NCI-H2081 (cell line): ENCODE data around the gene FFAR3.
"Not testable (repeated sequence)": the region's sequence is repeated elsewhere in the genome, so short reads cannot be mapped to it uniquely, and the experiment has no call there.

Experiments used
- DNase-seq, 2 experiments: peaks; one replicate each; lab custom pipeline; 2025; lab: John Stamatoyannopoulos, UW

FFAR3 gene

DNA sequence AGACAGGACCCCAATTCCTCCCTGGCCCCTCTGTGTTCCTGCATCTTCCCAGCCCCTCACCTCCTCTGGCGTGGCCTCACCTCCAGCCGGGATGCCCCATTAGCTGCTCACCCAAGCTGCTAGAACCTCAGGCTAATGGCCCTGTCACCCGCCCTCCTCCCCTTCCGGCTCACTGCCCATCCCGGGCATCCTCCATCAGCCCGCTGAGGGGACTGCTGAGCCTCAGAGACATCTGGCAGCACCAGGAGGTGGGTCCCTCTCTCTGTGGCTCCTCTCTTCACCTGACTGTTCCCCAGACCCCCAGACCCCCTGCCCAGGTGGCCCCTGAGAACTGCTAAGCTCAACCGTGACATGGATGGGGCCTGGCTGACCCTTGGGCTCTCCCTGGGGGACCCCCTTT, 7.7 kb upstream of the FFAR3 start:
- DNase-seq: no peak

DNA sequence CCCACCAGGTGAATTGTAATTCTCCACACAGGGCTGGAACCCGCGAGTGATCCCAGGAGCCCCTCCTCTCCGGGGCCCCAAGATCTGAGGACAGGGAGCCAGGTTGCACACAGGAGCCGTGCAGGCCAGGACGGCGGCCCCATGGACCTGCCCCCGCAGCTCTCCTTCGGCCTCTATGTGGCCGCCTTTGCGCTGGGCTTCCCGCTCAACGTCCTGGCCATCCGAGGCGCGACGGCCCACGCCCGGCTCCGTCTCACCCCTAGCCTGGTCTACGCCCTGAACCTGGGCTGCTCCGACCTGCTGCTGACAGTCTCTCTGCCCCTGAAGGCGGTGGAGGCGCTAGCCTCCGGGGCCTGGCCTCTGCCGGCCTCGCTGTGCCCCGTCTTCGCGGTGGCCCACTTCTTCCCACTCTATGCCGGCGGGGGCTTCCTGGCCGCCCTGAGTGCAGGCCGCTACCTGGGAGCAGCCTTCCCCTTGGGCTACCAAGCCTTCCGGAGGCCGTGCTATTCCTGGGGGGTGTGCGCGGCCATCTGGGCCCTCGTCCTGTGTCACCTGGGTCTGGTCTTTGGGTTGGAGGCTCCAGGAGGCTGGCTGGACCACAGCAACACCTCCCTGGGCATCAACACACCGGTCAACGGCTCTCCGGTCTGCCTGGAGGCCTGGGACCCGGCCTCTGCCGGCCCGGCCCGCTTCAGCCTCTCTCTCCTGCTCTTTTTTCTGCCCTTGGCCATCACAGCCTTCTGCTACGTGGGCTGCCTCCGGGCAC, 6.7 kb upstream of the FFAR3 start:
- no peak for DNase-seq

DNA sequence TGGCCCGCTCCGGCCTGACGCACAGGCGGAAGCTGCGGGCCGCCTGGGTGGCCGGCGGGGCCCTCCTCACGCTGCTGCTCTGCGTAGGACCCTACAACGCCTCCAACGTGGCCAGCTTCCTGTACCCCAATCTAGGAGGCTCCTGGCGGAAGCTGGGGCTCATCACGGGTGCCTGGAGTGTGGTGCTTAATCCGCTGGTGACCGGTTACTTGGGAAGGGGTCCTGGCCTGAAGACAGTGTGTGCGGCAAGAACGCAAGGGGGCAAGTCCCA, 6.1 kb upstream of the FFAR3 start:
- no peak for DNase-seq

DNA sequence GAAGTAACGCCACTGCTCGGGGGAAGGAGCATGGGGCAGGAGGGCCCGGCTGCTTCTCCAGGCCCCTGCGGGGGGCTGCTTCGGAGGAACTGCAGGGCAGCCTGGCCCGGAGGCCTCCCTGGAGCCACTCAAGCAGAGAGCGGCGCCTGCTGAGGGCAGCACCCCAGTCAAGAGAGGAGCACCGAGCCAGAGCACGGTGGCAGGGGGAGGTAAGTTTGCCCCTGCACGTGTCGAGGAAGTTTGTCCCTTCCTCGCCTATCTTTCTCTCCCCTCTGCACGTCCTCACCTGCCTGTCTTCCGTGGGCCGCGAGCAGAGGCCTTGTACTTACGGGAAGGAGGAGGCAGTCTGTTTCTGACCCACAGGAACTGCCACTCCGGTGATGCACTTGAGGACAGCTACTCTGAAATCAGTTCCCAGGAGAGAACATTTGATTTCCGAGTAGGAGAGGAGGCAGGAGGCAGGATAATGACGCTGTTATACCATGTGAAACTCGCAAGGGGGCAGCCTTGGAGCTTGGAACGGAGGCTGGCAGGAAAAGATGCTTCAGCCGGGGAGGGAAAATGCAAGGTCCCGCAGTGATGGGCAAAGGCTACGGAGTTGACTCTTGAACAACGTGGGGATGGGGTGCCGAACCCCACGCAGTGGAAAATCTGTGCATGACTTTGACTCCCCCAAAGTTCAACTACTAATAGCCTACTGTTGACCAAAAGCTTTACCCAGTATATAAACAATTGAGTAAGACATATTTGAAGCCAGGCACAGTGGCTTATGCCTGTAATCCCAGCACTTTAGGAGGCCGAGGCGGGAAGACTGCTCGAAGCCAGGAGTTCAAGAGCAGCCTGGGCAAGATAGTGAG, 5.6 kb upstream of the FFAR3 start:
- DNase-seq: peak; percentile 44 to 67

DNA sequence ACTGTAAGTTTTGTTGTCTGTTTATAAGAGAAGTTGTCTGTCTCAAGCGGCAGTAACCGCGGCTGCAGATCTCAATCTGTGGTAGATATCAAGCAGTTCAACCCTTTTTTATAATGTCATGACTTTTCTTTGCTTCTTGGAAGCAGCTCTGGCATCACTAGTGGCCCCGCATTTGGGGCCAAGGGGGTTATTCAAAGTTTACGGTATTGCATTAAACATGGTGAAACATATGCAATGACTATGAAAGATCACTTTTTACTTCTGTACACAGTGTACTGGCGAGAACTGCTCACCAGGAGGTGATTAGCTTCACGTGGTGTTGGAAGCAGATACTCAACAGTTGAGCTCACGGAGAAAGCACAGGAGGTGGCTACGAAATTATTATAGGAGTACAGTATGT, 4.6 kb upstream of the FFAR3 start:
- no peak for DNase-seq

DNA sequence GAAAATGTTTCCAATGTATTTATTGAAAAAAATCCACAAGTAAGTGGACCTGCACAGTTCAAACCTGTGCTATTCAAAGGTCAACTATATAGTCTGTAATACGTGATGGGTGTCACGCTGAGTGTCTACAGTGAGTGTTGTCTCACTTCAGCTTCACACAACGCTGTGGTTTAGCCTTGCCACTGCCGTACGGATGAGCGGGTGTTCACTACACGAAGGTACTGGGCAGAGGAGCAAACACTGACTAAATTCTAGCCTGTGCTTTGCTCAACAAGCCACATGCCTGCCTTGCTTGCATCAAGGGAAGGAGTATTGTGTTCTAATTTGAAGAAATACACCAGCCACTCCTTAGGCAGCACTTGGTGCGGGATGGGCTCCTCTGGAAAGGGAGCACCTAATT, 3.4 kb upstream of the FFAR3 start:
- no peak for DNase-seq

DNA sequence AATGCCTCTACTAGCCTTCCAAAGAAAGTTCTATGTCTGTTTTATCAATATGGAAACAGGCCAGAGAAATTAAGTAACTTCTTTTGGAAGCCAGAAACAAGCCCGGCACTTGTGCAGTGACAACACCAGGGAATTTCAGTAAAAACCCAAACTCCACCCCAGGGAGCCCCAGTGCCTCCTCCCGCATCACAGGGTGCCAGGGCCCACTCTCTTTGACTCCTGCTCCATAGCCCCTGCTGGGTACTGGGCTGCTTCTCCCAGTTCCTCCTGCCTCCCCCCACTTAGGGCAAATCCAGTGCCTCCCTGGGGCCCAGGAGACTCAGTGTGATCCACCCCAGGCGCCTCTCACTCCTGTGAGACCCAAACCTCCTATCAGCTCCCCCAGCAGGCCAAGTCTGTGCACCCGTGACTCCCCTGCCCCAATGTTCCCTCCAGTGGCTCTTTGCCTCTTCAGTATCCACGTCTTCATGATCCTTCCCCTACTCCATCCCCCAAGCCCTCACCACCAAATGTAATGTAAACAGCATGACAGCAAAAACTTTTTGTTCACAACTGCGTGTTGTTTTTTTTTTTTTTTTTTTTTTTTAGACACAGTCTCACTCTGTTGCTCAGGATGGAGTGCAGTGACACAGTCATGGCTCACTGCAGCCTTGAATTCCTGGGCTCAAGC, 2.3 kb upstream of the FFAR3 start:
- DNase-seq: no peak

DNA sequence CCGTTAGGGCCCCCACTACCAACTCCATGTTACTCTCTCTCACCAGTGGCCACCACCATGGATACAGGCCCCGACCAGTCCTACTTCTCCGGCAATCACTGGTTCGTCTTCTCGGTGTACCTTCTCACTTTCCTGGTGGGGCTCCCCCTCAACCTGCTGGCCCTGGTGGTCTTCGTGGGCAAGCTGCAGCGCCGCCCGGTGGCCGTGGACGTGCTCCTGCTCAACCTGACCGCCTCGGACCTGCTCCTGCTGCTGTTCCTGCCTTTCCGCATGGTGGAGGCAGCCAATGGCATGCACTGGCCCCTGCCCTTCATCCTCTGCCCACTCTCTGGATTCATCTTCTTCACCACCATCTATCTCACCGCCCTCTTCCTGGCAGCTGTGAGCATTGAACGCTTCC, 574 bp downstream of the FFAR3 start:
- DNase-seq: not testable (repeated sequence)

DNA sequence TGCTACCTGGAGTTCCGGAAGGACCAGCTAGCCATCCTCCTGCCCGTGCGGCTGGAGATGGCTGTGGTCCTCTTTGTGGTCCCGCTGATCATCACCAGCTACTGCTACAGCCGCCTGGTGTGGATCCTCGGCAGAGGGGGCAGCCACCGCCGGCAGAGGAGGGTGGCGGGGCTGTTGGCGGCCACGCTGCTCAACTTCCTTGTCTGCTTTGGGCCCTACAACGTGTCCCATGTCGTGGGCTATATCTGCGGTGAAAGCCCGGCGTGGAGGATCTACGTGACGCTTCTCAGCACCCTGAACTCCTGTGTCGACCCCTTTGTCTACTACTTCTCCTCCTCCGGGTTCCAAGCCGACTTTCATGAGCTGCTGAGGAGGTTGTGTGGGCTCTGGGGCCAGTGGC, 1.1 kb downstream of the FFAR3 start:
- DNase-seq: not testable (repeated sequence)

DNA sequence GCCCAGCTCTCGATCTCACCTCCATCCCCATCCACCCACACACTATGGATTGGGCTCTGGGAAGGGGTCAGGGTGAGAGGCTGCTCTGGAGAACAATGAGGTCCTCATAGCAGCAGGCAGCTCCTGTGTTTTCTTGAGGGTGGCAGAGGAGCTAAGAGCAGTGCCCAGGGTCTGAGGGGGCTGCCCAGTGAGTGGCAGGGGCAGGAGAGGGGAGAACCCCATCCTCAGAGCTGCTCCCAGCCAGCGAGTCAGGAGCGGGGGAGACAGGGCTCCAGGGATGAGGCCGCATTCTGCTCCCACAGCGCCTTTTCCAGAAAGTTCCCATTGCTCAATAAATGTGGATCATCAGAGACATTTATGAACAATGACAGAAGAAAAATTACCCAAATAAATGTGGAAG, 1.8 kb downstream of the FFAR3 start:
- not testable (repeated sequence) for DNase-seq

DNA sequence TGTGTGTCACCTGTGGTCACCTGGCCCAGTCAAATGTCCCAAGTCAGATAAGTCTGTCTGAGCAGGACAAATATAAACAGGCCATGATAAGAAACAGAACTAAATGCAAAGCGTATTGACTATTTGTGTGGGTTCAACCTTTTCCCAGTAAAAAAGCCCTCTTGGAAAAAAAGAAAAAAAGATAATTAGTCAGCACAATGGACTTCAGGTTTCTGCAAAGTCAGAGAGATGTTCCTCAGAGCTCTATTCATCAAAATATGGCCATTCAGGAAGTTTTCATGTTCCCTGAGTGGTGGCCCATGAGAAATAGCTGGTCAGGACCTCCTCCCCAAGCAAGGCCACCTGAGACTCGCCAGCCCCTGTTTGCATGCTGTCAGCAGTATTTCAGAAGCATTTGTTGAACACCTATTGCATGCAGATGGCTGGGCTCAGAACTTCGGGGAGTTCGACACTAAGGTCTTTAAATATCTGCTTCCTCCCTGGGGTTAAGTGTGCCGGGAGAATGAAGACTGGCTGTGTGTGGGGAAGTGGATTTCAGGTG, 2.7 kb downstream of the FFAR3 start:
- DNase-seq: no peak

DNA sequence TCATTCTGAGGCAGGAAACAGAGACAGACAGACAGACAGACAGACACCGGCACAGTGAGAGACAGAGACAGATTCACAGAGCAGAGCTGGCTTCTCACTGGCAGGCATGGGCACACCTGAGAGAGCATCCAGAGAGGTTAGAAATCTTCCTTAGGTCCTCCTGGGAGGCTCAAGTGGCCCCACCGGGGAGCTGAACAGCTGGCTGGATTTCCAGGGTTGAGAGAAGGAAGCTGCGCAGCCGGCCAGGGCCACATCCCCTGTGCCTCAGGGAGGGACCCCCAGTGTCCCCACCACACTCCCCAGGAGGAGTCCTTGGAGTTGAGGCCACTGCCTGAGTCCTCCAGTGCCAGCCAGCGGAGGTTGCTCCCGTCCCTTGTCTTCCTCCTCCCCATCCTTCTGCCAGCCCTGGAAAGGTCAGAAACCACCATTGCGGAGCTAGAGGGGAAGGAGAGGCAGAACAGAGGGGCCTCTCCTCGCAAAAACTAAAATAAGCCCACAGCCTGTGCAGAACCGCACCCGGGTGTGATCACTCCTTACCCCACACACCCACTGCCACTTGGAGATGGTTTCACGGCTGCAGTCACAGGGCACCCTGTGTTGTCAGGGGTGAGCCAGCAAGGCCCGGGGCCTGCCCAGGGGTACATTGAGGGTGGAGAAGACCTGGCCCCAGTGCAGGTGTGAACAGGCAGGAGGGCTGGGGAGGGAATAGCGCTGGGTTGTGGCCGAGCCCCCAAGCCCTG, 4.2 kb downstream of the FFAR3 start:
- no peak for DNase-seq

DNA sequence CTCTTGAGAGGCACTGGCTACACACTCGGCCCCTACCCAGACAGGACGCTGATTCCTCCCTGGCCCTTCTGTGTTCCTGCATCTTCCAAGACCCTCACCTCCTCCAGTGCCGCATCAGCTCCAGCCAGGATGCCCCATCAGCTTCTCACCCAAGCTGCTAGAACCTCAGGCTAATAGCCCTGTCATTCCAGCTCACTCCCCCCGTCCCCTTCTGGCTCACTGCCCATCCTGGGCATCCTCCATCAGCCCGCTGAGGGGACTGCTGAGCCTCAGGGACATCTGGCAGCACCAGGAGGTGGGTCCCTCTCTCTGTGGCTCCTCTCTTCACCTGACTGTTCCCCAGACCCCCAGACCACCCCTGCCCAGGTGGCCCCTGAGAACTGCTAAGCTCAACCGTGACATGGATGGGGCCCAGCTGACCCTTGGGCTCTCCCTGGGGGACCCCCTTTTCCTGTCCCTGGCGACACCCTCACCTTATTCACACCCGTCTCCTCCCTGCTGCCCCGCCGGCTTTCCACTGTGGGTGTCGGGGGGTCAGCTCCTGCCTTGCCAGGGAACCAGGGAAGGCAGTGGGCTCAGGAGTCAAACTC, 4.8 kb downstream of the FFAR3 start:
- no peak for DNase-seq

DNA sequence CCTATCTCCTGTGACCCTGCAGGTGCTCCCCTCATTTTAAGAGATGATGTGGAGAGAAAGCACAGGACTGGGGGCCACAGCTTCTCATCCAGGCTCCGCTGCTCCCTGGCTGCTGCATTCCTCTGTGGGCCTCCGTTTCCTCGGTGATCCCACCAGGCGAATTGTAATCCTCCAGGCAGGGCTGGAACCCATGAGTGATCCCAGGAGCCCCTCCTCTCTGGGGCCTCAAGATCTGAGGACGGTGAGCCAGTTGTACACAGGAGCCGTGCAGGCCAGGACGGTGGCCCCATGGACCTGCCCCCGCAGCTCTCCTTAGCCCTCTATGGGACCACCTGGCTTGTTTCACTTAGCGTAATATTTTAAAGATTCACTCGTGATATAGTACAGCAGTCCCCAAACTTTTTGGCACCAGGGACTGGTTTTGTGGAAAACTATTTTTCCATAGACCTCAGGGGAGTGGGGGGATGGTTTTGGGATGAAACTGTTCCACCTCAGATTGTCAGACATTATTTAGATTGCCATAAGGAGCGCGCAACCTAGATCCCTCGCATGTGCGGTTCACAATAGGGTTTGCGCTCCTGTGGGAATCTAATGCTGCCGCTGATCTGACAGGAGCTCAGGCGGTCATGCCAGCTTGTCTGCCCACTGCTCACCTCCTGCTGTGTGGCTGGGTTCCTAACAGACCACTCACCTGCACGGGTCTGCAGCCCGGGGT, 5.6 kb downstream of the FFAR3 start:
- DNase-seq: no peak

DNA sequence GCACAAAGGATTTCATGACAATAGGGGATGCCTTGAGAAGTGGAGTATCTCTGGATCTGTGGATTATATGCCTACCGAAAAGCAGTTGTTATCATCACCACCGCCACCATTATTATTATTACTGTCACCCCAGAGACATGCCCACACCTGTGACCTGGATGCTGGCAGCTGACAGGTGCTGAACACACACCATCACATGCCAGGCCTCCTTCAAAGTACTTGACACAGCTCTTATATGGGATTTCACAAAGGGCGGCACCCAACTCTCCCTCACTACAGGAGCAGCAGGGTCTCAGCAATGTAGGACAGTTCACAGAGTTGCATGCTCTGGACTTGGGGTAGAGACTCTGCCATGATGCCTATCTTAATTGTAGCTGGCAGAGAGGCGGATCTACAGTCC, 7.0 kb downstream of the FFAR3 start:
- DNase-seq: no peak

DNA sequence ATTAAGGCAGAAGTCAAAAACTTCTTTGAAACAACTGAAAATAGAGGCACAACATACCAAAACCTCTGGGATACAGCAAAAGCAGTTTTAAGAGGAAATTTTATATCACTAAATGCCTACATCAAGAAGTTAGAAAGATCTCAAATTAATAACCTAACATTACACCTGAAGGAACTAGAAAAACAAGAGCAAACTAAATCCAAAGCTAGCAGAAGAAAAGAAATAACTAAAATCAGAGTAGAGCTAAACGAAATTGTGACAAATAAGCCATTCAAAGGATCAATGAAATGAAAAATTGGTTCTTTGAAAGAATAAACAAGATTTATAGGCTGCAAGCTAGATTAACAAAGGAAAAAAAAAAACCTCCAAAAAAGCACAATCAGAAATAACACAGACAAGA, 10.1 kb downstream of the FFAR3 start:
- DNase-seq: no peak

DNA sequence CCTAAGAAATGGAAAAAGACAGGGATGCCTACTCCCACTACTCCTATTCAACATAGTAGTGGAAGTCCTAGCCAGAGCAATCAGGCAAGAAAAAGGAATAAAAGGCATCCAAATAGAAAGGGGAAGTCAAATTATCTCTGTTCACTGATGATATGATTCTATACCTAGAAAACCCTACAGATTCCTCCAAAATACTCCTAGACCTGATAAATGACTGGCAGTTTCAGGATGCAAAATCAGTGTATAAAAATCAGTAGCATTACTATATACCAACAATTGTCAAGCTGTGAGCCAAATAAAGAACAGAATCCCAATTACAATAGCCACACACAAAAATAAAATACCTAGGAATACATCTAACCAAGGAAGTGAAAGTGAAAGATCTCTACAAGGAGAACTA, 11.3 kb downstream of the FFAR3 start:
- no peak for DNase-seq

DNA sequence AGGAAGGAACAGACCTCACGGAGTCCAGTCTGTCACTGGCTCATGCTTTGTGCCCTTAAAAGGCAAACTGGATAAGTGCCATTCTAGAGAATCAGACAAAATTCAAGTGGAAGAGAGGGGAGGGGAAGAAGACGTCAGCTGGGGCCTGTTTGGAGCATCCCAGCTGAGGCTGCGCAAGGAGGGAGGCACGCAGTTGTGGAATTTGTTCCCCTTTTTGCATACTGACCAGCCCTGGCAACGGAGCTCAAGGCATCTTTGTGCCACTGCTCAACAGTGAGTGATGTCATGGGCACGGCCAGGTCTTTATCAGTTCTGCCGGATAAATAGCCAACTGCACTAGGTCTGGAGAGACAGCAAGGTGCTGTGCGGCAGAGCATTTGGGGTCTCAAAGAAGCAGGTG, 12.5 kb downstream of the FFAR3 start, which contains the start of gene GPR42:
GPR42 (plus strand) TSS at position 347 of the 400 bp plus-strand sequence. CDS start 292 bp downstream, outside the sequence.
- DNase-seq: no peak

DNA sequence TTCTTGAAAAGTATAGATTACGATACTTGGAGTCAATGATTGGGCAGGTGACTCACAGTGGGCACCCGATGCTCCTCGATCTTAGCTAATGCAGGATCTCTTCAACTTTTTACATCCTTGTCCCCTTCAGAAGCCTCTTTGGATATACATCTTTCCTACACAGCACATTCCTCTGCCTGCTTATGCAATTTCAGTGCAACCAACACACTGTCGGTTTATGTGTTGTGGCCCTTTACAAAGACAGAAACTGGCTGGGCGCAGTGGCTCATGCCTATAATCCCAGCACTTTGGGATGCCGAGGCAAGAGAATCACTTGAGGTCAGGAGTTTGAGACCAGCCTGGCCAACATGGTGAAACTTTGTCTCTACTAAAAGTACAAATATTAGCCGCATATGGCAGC, 15.2 kb downstream of the FFAR3 start:
- no peak for DNase-seq

DNA sequence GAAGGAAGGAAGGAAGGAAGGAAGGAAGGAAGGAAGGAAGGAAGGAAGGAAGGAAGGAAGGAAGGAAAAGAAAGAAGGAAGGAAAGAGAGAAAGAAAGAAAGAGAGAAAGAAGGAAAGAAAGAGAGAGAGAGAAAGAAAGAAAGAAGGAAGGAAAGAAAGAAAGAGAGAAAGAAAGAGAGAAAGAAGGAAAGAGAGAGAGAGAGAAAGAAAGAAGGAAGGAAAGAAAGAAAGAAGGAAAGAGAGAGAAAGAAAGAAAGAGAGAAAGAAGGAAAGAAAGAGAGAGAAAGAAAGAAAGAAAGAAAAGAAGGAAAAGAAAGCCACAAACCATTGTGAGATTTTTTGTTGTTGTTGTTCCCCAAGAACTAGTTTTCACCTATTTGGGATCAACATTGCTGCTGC, 15.8 kb downstream of the FFAR3 start:
- not testable (repeated sequence) for DNase-seq
